ENCODE results near the gene VTCN1. TPM values are rescaled to one million over a fixed set of nuclear protein-coding genes. Genes with fewer than 3 reads are reported as not detected.
A peak's percentile ranks its signal among the peaks of the same experiment; 100 is the strongest.
"Not testable (repeated sequence)": the region's sequence is repeated elsewhere in the genome, so short reads cannot be mapped to it uniquely, and the experiment has no call there.

The VTCN1 gene
- total RNA-seq, 1 experiment from 2014 or later, result not detected

GRCh38 chr1:117123274-117123673 lies 87.5 kb downstream of the VTCN1 start:
- no peak for DNase-seq (ENCODE audit: low read depth)

GRCh38 chr1:117122330-117123025 lies 88.2 kb downstream of the VTCN1 start:
- DNase-seq (ENCODE audit: low read depth), result no peak

GRCh38 chr1:117121589-117122329 lies 89.0 kb downstream of the VTCN1 start, which contains the start of gene TRIM45:
TRIM45 (minus strand) TSS chr1:117121749; CDS start chr1:117121201, 548 bp downstream.
- peak; percentile 97 for DNase-seq (ENCODE audit: low read depth)

GRCh38 chr1:117120774-117121588 lies 89.7 kb downstream of the VTCN1 start:
- DNase-seq (ENCODE audit: low read depth), result no peak

- not testable (repeated sequence) for DNase-seq (ENCODE audit: low read depth)
Measured at GRCh38 chr1:117119144-117119543, 91.6 kb downstream of the VTCN1 start.

- DNase-seq (ENCODE audit: low read depth), result no peak
Measured at GRCh38 chr1:117118137-117118536, 92.6 kb downstream of the VTCN1 start.

GRCh38 chr1:117117697-117118096 lies 93.0 kb downstream of the VTCN1 start:
- DNase-seq (ENCODE audit: low read depth), result no peak

GRCh38 chr1:117116784-117117130 lies 94.0 kb downstream of the VTCN1 start:
- DNase-seq (ENCODE audit: low read depth), result no peak

GRCh38 chr1:117116090-117116783 lies 94.5 kb downstream of the VTCN1 start:
- DNase-seq (ENCODE audit: low read depth), result no peak

- no peak for DNase-seq (ENCODE audit: low read depth)
Measured at GRCh38 chr1:117114877-117115276, 95.8 kb downstream of the VTCN1 start.

- no peak for DNase-seq (ENCODE audit: low read depth)
Measured at GRCh38 chr1:117113199-117113598, 97.5 kb downstream of the VTCN1 start.

- no peak for DNase-seq (ENCODE audit: low read depth)
Measured at GRCh38 chr1:117112047-117112717, 98.5 kb downstream of the VTCN1 start.

GRCh38 chr1:117110774-117111173 lies 100.0 kb downstream of the VTCN1 start:
- DNase-seq (ENCODE audit: low read depth), result peak; percentile 57

GRCh38 chr1:117107364-117107763 lies 103.4 kb downstream of the VTCN1 start:
- DNase-seq (ENCODE audit: low read depth), result no peak

GRCh38 chr1:117106478-117106877 lies 104.2 kb downstream of the VTCN1 start:
- no peak for DNase-seq (ENCODE audit: low read depth)

- no peak for DNase-seq (ENCODE audit: low read depth)
Measured at GRCh38 chr1:117105722-117106121, 105.0 kb downstream of the VTCN1 start.

GRCh38 chr1:117104986-117105385 lies 105.7 kb downstream of the VTCN1 start:
- no peak for DNase-seq (ENCODE audit: low read depth)

- DNase-seq (ENCODE audit: low read depth), result not testable (repeated sequence)
Measured at GRCh38 chr1:117101858-117102257, 108.9 kb downstream of the VTCN1 start.

- no peak for DNase-seq (ENCODE audit: low read depth)
Measured at GRCh38 chr1:117101334-117101733, 109.4 kb downstream of the VTCN1 start.

GRCh38 chr1:117098287-117098890 lies 112.3 kb downstream of the VTCN1 start:
- DNase-seq (ENCODE audit: low read depth), result peak; percentile 17

GRCh38 chr1:117097443-117097842 lies 113.3 kb downstream of the VTCN1 start:
- peak; percentile 47 for DNase-seq (ENCODE audit: low read depth)

All from M059J (cell line).